Measurements from ENCODE around the gene SMPD3. TPM values are rescaled to one million over a fixed set of nuclear protein-coding genes. Genes with fewer than 3 reads are reported as not detected.

SMPD3 gene
- total and polyA plus RNA-seq, 9 of the 15 experiments (the other 6 are each of a cell fraction or from before 2014, with no cell fraction given) = 0.03 to 1.2 (median 0.18) TPM

- H3K27me3 ChIP-seq (ENCODE audit: control insufficient read depth in 2 of 2, insufficient read depth in 2 of 2, low read length in 2 of 2) = peaks cover 0 to 26% of the 10 kb centered on the region in 2 experiments; a peak in 3 of 5 replicates
- H3K9me1 ChIP-seq (ENCODE audit: control insufficient read depth, insufficient read depth, low read length) = no peaks in the 10 kb centered on the region
- H3K4me3 ChIP-seq = no peak overlapping the region
- no peak overlapping the region for H3K4me2 ChIP-seq (ENCODE audit: insufficient read depth, low read length)
- H4K20me1 ChIP-seq (replicated peaks; ENCODE audit: control insufficient read depth, insufficient read depth, low read length) = no peaks in the 10 kb centered on the region
- H3K9ac ChIP-seq (ENCODE audit: insufficient read depth in 1 of 2, low read depth in 2 of 2, low read length in 2 of 2) = no peak overlapping the region
- H3K79me2 ChIP-seq (ENCODE audit: control insufficient read depth, insufficient read depth, low read length) = no peaks in the 10 kb centered on the region
- no peaks in the 10 kb centered on the region for H3K9me3 ChIP-seq (replicated peaks; ENCODE audit: control insufficient read depth, insufficient read depth, low read depth, low read length)
- FAIRE-seq (no peak), ATAC-seq (no peak), DNase-seq (ENCODE audit: extremely low read depth in 1 of 4, low spot score in 3 of 4) (no peak)
- no peak overlapping the region for H3K27ac ChIP-seq (ENCODE audit: extremely low read depth, low read depth, low read length)
- no peaks in the 10 kb centered on the region for H3K36me3 ChIP-seq (ENCODE audit: control insufficient read depth, insufficient read depth, low read length)
- WGBS (ENCODE audit: insufficient coverage, low coverage, missing lambda C conversion rate) = 0% methylated on average over 4 of the region's 6 CpGs
- ChIA-PET POLR2A (no interaction called here), CTCF (ENCODE audit: low intra/inter-chr PET ratio) (no interaction called here)
- no peaks in the 10 kb centered on the region for H3K4me1 ChIP-seq (replicated peaks in 1 of 2; ENCODE audit: control insufficient read depth in 2 of 2, insufficient read depth in 2 of 2, low read length in 2 of 2)
- in situ Hi-C loops (cut with MboI) = no loop called here
- H2AFZ ChIP-seq (ENCODE audit: low read depth, low read length) = no peak overlapping the region
- BruUV-seq (replicated peaks) = no TSS peak
- intact Hi-C loops (cut with micrococcal nuclease) = no loop called here
- no peak for TF ChIP-seq SMARCB1 (IDR thresholded peaks at IDR 0.05; ENCODE audit: insufficient read length, low read depth)
- TF ChIP-seq EWSR1 (IDR thresholded peaks at IDR 0.05; ENCODE audit: borderline replicate concordance, low read depth, partially characterized antibody) = no peak
- TF ChIP-seq BCLAF1 (IDR thresholded peaks at IDR 0.05; ENCODE audit: borderline replicate concordance in 1 of 2, control insufficient read depth in 1 of 2, low read depth in 2 of 2, low read length in 1 of 2) = no peak
- no peak for TF ChIP-seq ID3 (CRISPR knock-in tag; IDR thresholded peaks at IDR 0.05)
- TF ChIP-seq ID3 (tag; IDR thresholded peaks at IDR 0.05) = no peak
- TF ChIP-seq HMGN3 (IDR thresholded peaks at IDR 0.05; ENCODE audit: borderline replicate concordance, extremely low read depth, insufficient read length, low read depth, low read length) = no peak
- TF ChIP-seq HCFC1 (IDR thresholded peaks at IDR 0.05; ENCODE audit: low read depth, low read length) = no peak
- TF ChIP-seq CHAMP1 (IDR thresholded peaks at IDR 0.05) = no peak
- no peak for TF ChIP-seq THRA (IDR thresholded peaks at IDR 0.05)
- TF ChIP-seq ZBTB7A (IDR thresholded peaks at IDR 0.05; ENCODE audit: borderline replicate concordance, control insufficient read depth, low read depth, low read length) = no peak
Observed at GRCh38 chr16:68492543-68493411, 44.5 kb upstream of the SMPD3 start.
